ENCODE measurements around the gene EXD2.
A peak's percentile ranks its signal among the peaks of the same experiment; 100 is the strongest.
"Not testable (repeated sequence)": the region's sequence is repeated elsewhere in the genome, so short reads cannot be mapped to it uniquely, and the experiment has no call there.

The EXD2 gene

GRCh38 chr14:69204753-69205152, 13.5 kb downstream of the EXD2 start:
- no peak overlapping the region for H3K27ac ChIP-seq

GRCh38 chr14:69207435-69208041, 16.2 kb downstream of the EXD2 start:
- TF ChIP-seq CTCF (conservative IDR thresholded peaks at IDR 0.05), result no peak
- no peak overlapping the region for H3K27ac ChIP-seq

More at GRCh38 chr14:69204753-69205152, 13.5 kb downstream of the EXD2 start:
- no peak for TF ChIP-seq CTCF (conservative IDR thresholded peaks at IDR 0.05)

- no peak for TF ChIP-seq CTCF (conservative IDR thresholded peaks at IDR 0.05)
- H3K27ac ChIP-seq, result no peak overlapping the region
These were observed 17.4 kb downstream of the EXD2 start for GRCh38 chr14:69208666-69209065.

GRCh38 chr14:69214393-69214792, 23.1 kb downstream of the EXD2 start:
- no peak for TF ChIP-seq CTCF (conservative IDR thresholded peaks at IDR 0.05)
- H3K27ac ChIP-seq, result peak overlapping the region; percentile 40

GRCh38 chr14:69217663-69218062, 26.4 kb downstream of the EXD2 start:
- H3K27ac ChIP-seq, result not testable (repeated sequence)

GRCh38 chr14:69224946-69225345, 33.6 kb downstream of the EXD2 start:
- H3K27ac ChIP-seq, result no peak overlapping the region
- TF ChIP-seq CTCF (conservative IDR thresholded peaks at IDR 0.05), result no peak

GRCh38 chr14:69226178-69226577, 34.9 kb downstream of the EXD2 start:
- H3K27ac ChIP-seq, result no peak overlapping the region
- no peak for TF ChIP-seq CTCF (conservative IDR thresholded peaks at IDR 0.05)

- no peak overlapping the region for H3K27ac ChIP-seq
- no peak for TF ChIP-seq CTCF (conservative IDR thresholded peaks at IDR 0.05)
These were observed 35.4 kb downstream of the EXD2 start for GRCh38 chr14:69226736-69227135.

All from VCaP (cell line).